GM18868 (cell line): ENCODE results near the gene COL5A1.

Source experiments
- ATAC-seq: cut with Tn5 transposase; IDR thresholded peaks from one replicate; pipeline ENCODE4 v1.9.1; 2021; ENCODE audit warnings: mild to moderate bottlenecking, moderate library complexity; ENCODE audit not compliant: unreplicated experiment

Gene COL5A1

GRCh38 chr9:134641173-134641989 is at the start of gene COL5A1:
Gene COL5A1 (plus strand): TSS chr9:134641803. CDS start chr9:134642188, 385 bp downstream.
- no peak for ATAC-seq

GRCh38 chr9:134592018-134592818 is 49.4 kb upstream of the COL5A1 start:
- no peak for ATAC-seq

- ATAC-seq, result no peak
These were observed 48.8 kb upstream of the COL5A1 start for GRCh38 chr9:134592819-134593200.

GRCh38 chr9:134593286-134594077 is 48.1 kb upstream of the COL5A1 start:
- no peak for ATAC-seq

GRCh38 chr9:134594078-134594941 is 47.3 kb upstream of the COL5A1 start:
- ATAC-seq, result no peak

GRCh38 chr9:134595014-134595413 is 46.6 kb upstream of the COL5A1 start:
- ATAC-seq, result no peak

GRCh38 chr9:134597041-134597913 is 44.3 kb upstream of the COL5A1 start:
- no peak for ATAC-seq

GRCh38 chr9:134597957-134598883 is 43.4 kb upstream of the COL5A1 start:
- no peak for ATAC-seq

GRCh38 chr9:134598884-134599245 is 42.7 kb upstream of the COL5A1 start:
- no peak for ATAC-seq

DNA sequence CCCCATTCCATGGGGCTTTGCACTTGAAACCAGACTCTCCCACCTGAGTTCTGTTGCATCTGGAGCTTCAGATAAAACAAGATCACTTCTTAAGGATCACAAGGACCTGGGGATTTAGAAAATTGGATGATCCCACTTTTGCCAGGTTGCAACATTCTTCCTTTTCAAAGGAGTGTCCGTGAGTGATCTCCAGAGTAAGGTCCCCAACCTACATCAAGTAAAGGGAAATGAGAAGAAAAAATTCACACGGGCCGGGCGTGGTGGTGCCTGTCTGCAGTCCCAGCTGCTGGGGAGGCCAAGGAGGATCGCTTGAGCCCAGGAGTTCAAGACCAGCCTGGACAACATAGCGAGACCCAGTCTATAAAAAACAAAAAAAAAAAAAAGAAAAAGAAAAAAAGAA is 41.2 kb upstream of the COL5A1 start:
- no peak for ATAC-seq

- ATAC-seq, result no peak
These were observed 40.6 kb upstream of the COL5A1 start for GRCh38 chr9:134600836-134601638.

DNA sequence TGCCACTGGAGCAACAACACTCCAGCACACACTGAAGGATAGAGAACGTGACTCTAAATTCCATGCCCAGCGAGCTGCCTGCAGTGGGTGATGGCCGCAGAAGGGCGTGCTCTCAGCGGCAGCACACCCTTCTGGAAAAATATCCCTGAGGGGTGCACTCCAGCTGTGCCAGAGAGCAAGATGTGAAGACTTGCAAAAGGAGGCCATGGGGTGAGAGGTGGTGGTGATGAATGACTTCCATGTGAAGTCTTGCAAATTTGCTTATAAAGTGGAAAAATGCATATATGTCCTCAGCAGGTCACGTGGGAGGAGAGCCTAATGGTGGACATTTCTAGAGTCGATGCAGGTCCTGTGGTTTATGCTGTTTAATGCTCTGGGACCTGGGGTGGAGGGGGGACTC is 39.8 kb upstream of the COL5A1 start:
- no peak for ATAC-seq

- ATAC-seq, result no peak
These were observed 38.8 kb upstream of the COL5A1 start for GRCh38 chr9:134602547-134603362.

DNA sequence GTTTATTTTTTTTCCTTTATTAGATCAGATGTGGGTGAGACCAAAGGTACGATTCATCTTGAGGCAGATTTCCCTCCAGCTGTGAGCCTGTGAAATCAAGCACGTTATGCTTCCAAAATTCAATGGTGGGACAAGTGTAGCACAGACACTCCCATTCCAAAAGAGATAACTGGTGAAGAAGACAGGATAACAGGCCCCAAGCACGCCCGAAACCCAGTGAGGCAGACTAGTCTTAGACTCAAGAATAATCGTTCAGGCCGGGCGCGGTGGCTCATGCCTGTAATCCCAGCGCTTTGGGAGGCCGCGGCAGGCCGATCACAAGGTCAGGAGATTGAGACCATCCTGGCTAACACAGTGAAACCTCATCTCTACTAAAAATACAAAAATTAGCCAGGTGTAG is 36.8 kb upstream of the COL5A1 start:
- ATAC-seq, result no peak

DNA sequence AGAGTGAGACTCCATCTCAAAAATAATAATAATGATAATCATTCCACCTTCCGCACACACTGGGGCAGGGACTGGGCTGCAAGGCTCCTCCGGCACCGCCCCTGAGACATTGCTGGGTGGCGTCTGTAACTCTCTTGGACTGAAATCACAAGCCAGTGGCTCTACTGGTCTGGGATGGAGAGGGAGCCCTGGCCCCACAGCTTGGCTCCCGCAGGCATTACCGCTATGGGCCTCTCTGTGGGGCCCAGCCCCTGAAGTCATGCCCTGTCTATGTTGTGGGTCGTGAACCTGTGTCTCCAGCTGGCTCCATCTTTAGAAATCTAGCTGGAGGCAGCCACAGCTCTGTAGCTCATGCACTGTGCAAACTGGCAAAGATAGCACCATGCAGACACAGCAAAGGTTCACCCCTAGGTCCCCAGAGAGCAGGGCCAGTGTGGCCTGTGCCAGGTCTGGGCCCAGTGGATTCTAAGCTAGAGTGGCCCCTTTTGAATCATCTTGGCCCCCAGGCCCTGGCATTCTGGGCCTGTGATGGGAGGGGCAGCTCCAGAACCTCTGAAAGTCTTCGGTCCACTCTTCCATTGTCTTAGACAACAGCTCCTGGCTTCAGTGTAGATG is 36.1 kb upstream of the COL5A1 start:
- ATAC-seq, result no peak

DNA sequence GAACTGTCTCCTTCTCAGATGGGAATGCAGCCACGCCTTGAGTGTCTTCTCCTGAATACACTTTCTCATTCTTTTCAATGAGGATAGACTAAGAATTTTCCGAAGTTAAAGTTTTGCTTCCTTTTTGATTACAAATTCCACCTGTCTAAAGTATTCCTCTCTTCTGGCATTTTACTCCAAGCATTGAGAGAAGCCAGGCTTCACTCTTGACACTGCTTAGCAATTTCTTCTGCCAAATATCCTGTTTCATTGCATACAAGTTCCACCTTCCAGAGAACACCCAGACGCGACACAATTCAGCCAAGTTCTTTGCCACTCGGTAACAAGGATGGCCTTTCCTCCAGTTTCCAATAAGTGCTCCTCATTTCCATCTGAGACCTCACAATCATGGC is 35.6 kb upstream of the COL5A1 start:
- ATAC-seq, result no peak
